ENCODE results near the gene ARRDC4.
A peak's percentile ranks its signal among the peaks of the same experiment; 100 is the strongest.

Gene ARRDC4

DNA sequence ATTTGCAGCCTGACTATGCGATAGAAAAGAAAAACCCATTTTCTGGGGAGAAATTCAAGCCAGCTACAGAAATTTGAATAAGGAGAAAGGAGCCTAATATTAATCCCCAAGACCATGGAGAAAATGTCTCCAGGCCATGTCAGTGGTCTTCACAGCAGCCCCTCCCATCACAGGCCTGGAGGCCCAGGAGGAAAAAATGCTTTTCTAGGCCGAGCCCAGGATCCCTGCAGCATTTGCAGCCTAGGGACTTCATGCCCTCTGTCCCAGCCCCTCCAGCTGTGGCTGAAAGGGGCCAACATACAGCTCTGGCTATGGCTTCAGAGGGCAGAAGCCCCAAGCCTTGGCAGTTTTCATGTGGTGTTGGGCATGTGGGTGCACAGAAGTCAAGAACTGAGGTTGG, 26.3 kb downstream of the ARRDC4 start:
- no peak overlapping the region for H3K4me3 ChIP-seq (ENCODE audit: low read length)
- DNase-seq (ENCODE audit: low read depth): no peak
- TF ChIP-seq, protein P1, sequence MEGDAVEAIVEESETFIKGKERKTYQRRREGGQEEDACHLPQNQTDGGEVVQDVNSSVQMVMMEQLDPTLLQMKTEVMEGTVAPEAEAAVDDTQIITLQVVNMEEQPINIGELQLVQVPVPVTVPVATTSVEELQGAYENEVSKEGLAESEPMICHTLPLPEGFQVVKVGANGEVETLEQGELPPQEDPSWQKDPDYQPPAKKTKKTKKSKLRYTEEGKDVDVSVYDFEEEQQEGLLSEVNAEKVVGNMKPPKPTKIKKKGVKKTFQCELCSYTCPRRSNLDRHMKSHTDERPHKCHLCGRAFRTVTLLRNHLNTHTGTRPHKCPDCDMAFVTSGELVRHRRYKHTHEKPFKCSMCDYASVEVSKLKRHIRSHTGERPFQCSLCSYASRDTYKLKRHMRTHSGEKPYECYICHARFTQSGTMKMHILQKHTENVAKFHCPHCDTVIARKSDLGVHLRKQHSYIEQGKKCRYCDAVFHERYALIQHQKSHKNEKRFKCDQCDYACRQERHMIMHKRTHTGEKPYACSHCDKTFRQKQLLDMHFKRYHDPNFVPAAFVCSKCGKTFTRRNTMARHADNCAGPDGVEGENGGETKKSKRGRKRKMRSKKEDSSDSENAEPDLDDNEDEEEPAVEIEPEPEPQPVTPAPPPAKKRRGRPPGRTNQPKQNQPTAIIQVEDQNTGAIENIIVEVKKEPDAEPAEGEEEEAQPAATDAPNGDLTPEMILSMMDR (conservative IDR thresholded peaks at IDR 0.05; ENCODE audit: low read length): no peak

DNA sequence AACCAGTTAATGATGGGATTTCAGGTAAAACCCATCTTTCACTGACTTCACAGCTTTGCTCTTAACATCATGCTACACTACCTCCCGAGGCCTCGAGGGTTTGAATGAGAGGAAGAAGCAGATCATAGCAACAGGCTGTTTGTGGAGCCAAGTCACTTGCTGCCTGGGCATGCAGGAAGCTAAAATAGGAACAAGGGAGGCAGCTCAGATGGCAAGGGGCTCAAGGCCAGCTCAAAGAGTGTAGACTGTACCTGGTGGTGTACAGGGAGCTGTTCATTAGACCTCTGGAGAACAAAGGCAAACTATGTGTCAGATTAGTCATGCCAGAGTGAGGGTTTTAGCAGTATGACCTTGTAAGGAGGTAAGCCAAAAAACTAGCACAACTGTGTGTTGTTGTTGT, 28.8 kb downstream of the ARRDC4 start:
- H3K4me3 ChIP-seq (ENCODE audit: low read length): no peak overlapping the region
- no peak for DNase-seq (ENCODE audit: low read depth)
- TF ChIP-seq, protein P1 (conservative IDR thresholded peaks at IDR 0.05; ENCODE audit: low read length): no peak

DNA sequence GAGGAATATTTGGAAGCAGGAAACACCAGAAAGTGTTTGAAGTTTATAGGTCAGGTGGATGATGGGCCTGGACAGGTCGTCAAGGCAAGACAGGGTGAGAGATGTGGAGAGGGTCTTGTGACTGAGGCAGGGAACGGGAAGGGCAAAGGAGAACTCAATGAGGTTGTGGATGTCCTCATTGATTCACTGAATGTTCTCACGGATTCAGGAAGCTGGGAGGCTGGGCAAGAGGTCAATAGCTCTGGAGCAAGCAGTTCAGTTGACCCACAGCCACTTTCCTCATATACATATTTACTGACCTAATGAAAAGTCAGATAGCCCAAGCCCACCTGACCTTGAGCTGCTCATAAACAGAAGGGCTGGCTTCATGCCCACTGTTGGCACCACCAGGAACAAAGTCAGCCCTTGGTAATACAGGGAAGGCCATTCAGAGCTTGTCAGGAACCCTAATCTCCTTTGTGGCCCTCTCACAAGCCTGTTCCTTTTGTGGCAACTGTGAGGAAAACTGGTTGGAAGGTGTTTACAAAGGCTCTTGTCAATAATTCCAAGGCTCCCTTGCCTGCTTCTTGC, 31.6 kb downstream of the ARRDC4 start:
- DNase-seq (ENCODE audit: low read depth): no peak
- TF ChIP-seq, protein P1 (conservative IDR thresholded peaks at IDR 0.05; ENCODE audit: low read length): no peak
- no peak overlapping the region for H3K4me3 ChIP-seq (ENCODE audit: low read length)

DNA sequence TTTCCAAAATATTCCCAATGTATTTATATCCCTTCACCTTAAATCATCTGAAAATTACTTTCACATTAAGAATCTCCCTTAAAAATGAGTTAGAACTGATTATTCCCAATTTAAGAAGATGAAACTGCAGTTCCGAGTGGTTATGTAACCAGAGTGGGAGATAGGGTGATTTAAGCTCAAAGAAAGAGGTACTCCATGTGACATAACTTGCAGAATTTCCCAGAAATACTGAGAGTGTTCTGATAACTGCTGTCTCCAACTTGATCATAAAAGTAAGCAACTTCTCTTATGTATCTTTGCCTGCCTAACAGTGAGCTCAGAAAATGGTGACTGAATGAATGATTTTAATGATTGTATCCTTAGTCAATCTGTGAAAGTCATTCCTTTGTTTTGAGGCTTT, 32.3 kb downstream of the ARRDC4 start:
- no peak overlapping the region for H3K4me3 ChIP-seq (ENCODE audit: low read length)
- TF ChIP-seq, protein P1 (conservative IDR thresholded peaks at IDR 0.05; ENCODE audit: low read length): no peak
- DNase-seq (ENCODE audit: low read depth): no peak

DNA sequence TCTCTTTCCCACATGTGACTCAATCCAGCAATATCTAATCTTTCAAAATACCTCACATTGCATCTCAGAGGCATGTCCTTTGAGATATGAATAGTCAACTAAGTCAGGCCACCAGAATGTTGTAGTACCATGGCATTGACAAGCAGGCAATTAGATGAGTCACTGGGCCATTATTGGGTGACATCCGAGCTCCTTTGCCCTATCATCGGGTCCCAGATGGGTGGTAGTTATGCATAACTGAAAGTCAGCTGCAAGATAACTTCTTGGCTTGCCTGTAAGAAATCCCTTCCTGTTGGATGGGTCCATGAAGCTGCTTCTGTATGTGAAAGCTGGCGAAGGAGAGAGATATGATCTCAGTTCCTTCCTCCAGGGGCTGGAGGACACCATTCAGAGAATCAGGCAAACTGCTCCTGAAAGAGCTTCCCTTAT, 32.8 kb downstream of the ARRDC4 start:
- TF ChIP-seq, protein P1 (conservative IDR thresholded peaks at IDR 0.05; ENCODE audit: low read length): no peak
- DNase-seq (ENCODE audit: low read depth): peak; percentile 35
- H3K4me3 ChIP-seq (ENCODE audit: low read length): no peak overlapping the region

DNA sequence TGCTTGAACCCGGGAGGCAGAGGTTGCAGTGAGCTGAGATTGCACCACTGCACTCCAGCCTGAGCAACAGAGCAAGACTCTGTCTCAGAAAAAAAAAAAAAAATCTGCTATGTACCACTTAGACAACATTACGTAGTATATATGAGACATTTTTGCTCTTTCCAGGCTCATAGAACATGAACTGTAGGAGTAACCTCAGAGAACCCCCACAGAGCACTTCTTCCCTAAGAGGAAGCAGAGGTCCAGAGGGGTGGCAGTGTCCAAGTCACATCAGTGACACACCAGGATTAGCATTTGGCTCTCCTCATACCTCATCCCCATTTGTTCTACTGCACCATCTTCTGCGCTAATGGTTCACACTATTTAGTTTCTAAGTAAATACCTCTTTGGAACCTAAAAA, 33.7 kb downstream of the ARRDC4 start:
- DNase-seq (ENCODE audit: low read depth): no peak
- no peak overlapping the region for H3K4me3 ChIP-seq (ENCODE audit: low read length)
- TF ChIP-seq, protein P1 (conservative IDR thresholded peaks at IDR 0.05; ENCODE audit: low read length): no peak

DNA sequence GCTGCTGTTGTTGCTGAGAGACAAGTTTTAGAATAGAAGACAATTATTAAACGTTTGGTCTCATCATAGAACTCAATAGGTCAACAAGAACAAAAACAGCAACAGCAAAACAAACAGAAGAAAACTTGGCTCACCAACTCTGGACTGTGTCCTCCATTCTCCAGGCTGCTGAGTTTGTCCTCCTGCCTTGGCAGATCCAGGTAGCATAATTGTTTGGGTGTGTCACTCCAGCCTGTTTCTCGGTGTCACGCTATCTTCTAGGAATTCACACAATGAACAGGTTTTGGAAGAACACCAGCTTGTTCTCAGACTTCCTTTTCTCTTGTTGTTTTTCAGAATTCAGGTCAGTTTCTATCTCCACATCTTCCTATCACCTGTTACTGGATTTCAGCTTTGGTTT, 34.7 kb downstream of the ARRDC4 start:
- TF ChIP-seq, protein P1 (conservative IDR thresholded peaks at IDR 0.05; ENCODE audit: low read length): no peak
- no peak for DNase-seq (ENCODE audit: low read depth)
- H3K4me3 ChIP-seq (ENCODE audit: low read length): no peak overlapping the region
